HG02571 (cell line): Measurements from ENCODE around the gene WDFY3.
"Not testable (repeated sequence)": the region's sequence is repeated elsewhere in the genome, so short reads cannot be mapped to it uniquely, and the experiment has no call there.

Experiments used
- ATAC-seq: cut with Tn5 transposase; IDR thresholded peaks from one replicate; pipeline ENCODE4 v1.9.1; 2021; ENCODE audit warnings: mild to moderate bottlenecking, moderate library complexity; ENCODE audit not compliant: unreplicated experiment

The WDFY3 gene

DNA sequence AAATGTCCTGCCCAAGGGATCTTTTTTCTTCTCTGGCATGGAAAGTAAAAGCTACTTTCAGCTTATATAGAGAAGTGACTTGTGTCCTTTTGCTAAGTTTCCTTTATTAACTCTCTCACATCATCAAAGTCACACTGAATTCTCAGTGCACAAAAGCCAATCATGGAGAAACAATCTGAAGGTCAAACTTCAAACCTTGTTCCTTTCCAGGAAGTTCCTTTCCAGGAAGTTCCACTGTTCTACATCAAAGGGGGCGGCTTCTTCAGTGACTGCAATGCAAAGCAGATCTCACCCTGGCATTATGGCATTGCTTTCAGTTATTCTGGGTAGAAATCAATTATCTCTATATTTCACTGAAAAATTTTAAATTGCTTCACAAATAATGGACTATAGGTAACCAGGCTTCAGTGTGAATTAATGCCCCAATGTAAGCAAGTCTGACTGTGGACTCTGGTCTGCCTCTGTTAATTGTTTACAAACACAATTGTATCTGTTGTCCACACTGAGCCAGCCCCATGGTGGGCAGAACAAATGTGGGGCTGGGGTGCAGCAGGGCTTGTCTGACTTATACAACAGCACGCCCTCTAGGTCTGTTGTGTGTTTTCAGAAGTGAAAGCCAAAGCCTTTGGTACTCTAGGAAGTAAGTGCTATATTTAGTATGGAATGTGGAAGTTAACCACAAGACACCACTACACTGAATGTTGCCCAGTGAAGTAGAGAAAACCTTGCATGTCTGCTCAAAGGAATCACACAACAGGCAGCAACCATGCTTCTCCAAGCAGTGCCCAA is 284.8 kb downstream of the WDFY3 start:
- ATAC-seq: no peak

DNA sequence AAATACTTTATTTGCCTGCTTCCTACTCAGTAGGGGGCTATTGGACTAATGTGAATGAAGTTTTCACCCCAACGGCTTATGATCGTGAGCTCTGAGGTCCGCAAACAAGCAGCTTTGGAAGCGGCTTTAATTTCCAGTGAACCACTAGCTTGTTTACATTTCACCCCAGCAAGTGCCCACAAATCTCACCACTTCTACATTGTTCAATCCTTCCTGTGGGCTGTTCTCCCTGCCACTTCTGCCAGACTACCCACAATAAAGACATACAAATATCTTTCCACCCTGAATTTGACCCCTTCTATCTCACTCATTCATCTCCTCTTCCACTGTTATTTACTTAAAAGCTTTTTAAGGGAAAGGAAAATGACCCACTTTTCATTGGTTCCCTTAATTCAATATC is 285.5 kb downstream of the WDFY3 start:
- no peak for ATAC-seq

DNA sequence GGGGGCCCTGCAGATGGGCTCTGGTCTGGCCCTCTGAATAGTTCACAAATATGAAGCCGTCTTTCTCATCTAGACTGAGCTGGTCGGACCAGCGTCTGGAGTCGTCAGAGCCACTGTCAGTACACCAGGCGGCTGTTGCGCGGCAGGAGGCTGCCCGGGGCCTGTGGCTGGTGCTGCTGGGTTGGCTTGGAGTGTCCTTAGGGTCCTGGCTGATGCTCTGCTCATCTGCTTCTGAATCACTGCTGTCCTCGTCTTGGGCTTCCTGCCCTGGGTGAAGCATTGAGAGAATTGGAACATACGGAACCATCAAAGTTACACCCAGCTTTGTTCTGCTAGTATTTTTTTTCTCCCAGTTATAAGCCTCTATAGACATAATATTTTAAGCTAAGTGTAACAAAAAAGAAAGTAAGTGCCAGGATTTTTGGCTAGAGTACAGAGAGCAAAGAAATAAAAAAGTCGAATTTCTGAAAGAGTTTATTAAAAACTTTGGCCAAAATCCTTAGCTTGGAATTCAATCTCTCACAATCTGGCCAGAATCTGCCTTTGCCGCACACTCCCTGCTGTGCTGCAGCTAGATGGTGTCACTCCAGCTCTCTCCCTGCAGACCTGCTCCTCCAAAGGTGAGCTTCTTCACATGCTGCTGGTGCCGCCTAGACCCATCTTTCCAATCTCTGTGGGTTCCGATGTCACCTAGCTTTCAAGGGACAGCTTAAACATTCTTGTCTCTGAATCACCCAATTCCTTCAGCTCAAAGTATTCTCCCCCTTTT is 287.3 kb downstream of the WDFY3 start:
- no peak for ATAC-seq

DNA sequence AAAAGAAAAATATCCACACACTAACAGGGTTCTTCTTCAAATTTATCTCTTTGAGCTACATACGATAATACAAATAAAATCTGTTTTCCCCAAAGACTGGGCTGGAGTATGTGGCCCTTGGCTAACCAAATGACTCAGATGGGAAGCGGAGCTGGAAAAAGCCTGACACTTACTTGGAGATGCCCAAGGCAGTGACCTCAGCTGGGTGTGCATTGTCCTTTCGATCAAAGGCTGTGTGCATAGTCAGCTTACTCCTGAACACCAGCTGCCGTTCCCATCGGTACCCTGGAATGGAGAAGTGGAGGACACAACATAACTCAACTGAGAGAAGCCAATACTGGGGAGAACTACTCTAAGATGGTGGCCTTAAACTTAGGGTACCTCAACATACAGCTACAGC is 288.5 kb downstream of the WDFY3 start:
- ATAC-seq: no peak

DNA sequence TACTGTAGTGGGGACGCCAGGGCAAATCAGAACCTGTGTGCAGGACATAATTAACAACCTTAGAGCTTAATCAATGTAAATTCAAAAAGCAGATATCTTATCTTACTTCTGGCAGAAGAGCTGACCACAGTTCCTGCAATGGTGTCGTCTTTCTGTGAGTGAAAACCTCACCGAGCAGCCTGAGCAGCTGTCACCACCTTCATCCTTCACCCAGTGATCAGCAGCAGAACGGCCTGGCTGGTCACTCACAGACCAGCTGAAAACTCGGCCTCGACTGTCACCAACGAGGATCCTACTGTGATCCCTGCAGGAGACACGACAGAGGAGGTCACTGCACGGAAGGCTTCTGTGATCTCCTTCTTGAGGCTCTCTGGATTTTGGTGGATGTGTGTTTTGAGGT is 289.4 kb downstream of the WDFY3 start:
- ATAC-seq: no peak

DNA sequence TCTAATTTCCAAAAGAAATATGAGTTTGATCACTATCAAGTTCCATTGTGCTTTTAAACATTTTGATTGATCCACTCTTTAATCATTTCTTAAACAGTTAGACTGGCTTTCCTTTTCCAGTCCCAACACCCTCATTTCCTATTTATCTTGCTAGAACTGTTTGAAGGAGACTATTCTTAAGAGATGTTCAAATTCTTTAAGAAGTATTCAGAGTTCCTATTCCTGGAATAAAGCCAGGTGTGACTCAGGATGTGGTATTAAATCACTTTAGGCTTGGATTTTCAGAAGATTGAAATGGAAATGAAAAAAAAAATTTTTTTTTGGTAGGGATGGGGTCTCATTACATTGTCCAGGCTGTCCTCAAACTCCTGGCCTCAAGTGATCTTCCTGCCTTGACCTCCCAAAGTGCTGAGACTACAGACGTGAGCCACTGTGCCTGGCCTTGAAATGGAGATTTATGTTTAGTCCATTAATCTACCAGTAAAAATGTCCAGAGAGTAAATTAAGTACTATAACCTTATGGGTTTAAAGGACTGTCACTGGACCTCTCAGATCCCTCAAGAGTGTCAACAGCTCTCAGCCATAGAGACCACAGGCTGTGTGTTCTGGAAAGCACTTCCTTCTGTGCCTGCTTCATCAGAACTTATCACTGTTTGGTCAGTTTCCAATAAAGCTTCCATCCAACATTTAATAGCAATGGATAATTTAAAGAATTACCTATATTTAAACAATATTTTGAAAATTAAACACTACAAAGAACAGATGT is 292.8 kb downstream of the WDFY3 start:
- ATAC-seq: no peak

DNA sequence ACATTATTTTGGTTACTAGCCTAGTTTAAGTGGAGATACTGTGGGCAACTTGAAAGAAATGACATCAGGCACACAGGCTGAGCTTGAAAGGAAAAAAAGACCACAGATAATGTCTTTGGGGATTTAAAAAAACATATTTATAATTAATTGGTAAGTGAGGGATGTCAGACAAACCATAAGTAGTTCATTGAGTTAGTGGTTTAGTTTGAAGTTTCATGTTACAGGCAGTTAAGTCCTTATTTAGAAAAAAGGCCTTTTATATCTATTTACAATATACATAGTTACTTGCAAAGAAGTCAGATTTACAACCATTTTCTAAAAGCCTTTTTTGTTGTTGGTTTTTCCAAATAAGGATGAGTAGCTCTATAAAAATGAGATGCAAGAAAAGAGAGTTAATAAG is 294.3 kb downstream of the WDFY3 start:
- no peak for ATAC-seq

DNA sequence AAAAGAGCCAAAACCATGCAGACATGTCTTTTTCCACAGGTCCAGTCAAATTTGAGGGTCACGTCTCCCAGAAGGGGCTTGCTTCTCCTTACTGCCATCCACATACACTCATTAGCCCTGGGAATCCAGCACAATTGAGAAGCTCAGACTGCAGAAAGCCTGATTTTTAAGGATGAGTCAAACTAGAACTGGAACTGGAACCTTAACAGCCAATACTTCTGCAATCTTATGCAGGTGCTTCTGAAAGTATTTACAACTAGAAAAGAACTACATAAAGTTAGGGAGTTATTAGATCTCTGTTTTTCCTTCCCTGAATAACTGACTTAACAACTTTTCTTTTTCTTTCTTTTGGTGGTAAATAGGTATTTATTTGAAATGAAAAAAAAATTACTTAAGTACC is 297.3 kb downstream of the WDFY3 start:
- no peak for ATAC-seq

DNA sequence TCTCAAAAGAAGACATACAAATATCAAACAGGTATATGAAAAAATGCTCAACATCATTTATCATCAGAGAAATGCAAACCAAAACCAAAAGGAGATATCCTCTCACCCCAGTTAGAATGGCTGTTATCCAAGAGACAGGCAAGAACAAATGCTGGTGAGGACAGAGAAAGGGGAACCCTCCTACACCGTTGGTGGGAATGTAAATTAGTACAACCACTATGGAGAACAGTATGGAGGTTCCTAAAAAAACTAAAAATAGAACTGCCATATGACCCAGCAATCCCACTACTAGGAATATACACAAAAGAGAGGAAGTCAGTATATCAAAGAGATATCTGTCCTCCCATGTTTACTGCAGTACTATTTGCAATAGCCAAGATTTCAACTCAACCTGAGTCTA is 300.1 kb downstream of the WDFY3 start:
- no peak for ATAC-seq

DNA sequence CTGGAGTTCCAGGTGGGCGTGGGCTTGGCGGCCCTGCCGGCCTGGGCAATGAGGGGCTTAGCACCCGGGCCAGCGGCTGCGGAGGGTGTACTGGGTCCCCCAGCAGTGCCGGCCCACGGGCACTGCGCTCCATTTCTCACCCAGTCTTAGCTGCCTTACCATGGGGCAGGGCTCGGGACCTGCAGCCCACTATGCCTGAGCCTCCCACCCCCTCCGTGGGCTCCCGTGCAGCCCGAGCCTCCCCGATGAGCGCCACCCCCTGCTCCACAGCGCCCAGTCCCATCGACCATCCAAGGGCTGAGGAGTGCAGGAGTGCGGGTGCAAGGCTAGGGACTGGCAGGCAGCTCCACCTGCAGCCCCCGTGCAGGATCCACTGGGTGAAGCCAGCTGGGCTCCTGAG is 301.7 kb downstream of the WDFY3 start:
- not testable (repeated sequence) for ATAC-seq

DNA sequence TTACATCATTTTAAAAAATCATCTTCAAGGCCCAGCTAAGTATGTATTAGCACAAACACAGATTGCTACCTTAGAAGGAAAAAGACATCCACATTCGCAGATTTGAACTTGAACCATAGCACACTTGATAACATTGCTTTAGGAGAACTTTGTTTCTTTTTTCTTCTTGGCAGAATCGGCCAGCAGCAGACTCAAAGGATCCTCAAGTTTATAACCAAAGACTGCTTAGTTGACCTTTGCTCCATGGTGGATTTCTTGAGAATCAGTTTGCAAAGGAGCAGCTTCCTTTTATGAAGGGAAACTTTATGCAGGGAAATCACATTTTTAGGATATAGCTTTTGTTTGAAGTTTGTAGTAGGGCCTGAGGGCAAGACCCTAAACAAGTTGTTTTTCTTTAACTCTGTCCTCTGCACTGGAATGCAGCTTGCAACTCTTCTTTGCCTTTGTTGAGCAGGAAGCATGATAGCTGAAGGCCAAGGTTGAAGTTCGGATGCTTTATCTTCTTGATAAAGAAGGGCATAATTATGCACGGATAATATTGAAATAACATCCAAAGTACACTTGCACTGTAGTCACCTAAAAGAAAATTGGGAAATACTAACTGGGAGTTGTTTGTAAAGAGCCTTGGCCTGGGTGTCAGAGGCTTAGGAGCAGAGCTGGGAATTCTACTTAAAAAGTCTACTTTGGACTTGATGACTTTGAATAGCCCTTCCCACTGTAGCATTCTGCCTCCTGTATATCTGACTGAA is 305.1 kb downstream of the WDFY3 start:
- ATAC-seq: no peak

DNA sequence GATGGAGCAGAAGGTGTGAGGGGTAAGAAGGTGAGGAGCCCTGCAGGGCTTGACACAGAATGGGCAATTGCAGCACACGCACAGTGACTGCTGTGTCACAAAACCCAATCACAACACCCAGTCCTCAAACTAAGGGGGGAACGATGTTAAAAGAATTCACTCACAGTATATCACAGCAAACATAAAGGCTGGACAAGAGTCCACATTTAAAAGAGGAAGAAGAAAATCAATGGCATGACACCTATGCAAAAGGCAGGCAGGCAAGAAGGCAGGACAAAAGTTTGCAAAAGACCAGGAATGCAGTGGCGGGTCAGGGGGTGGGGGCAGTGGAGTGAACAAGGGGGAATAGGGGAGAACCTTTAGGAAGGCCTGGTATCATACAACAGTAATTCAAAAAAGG is 305.9 kb downstream of the WDFY3 start:
- no peak for ATAC-seq

DNA sequence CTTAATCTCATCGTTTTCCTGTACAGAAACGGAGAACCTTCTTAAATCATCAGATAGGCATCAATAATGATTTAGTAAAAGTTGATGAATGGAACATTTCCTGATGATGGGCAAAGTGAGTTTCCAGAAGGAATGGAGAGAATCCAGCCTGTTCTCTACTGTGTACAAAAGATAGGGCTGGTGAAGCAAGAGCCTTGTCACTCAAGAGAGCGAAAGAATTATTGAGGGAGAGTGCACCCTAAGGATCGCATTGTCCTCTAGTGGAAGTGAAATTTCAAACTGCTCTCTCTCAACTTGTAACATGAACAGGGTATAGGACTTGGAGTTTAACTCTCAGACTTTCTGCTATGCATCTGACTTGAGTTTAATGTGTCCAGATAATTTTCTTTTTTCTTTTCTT is 314.0 kb downstream of the WDFY3 start:
- no peak for ATAC-seq

DNA sequence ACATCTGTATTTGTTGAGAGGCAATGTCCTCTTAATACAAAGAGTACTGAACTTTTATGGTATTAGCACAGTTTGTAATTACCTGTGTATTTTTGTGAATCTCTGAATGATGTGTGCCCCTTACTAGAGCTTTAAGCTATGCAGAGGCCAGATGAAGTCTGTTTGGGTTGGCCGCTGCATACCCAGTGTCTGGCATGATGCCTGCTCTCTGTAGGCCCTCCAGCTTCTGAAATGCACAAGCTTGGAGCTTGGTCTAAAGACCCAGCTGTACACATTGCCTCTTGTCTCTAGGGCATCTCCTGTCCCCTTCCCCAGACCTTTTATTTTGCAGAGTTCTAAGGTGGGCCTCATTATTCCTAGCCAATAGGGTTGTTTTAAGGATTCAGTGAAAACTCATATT is 315.0 kb downstream of the WDFY3 start:
- no peak for ATAC-seq

DNA sequence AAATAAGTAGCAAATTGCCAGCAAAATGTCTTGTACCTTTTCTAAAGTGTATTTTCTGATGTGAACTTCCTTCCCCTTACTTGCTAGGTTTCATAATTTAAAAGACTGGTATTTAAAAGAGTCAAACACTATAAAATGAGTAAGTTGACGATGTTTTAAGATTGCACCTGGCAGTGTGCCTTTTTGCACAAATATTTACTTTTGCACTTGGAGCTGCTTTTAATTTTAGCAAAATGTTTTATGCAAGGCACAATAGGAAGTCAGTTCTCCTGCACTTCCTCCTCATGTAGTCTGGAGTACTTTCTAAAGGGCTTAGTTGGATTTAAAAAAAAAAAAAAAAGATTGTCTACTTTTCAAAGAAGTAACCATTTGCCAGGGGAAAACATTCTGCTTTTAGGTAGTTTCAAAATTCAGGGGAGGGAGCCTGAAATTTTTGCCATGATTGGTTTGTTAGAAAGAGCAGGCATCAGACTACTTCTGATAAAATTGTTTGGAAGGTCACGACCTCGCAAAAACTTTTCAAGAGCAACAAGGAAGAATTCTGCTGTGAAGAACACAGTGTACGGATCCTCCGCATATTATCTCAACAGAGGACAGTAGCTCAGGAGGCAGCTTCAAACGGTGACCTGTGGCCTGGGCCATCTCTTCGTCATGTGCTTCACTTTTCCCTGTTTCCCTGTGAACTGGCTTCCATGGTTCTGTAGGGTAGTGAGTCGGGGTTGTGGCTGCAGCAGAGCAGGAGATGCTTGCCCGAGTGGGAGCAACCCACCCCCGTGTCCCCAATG is 317.4 kb downstream of the WDFY3 start:
- ATAC-seq: no peak

DNA sequence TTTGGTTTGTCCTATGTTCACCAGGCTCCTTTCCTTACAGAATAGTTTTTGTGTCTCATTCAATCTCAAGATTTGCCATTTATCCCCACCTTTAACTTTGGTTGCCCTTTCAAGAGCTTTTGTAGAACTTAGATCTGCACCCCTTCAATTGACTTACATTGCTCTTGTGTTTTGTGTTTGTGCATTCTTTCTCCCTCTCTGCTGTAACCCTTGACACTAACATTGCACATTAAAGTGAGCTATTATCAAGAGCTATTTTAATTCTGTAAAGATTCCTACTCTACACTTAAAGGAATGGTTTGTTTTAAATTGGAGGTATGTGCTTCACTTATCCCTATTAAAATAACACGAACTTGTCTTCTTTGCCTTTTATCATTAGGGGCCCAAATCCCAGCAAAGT is 318.3 kb downstream of the WDFY3 start:
- ATAC-seq: no peak

DNA sequence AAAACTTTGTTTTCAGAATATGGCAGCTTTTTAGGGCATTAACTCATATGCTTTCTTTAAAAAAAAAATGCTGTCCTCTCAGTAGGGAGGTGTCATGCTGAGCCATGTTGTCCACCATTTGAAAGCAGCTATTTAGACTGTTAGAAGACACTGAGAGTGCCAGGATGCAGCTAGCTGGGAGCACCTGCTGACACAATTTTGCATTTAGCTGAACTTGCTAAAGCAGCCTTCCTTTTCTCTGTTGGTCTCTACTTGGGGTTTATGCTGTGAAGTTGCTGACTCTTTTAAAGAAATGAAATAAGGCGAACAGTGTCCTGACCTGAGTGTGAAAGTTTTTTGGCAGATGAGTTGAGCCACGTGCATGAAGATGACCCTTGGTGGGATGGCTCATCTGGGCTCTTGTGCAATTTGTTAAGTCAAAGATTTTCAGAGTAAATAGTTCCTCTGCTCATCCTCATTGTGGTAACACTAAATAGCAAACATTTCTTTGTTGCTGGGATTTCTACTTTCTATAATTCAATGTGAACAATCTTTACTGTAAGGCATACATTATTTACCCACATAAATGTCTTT is 319.1 kb downstream of the WDFY3 start:
- ATAC-seq: no peak

DNA sequence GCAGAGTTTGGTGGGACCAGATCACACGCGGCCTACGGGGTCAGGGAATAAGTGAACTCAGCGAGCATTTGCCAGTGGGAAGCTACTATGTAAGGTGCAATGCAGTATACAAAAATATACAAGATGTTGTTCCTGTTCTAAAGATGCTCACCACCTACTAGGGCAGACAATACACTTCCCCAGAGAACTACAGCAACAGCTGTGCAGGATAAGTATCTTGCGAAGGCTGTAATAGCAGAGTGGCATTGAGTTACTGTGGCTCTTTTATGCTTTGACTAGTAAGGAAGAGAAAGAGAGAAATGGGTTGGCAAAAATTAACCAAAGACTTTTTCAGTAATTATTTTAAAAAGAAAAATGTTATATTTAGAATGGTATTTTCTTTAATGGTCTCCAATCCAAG is 322.4 kb downstream of the WDFY3 start:
- ATAC-seq: no peak

DNA sequence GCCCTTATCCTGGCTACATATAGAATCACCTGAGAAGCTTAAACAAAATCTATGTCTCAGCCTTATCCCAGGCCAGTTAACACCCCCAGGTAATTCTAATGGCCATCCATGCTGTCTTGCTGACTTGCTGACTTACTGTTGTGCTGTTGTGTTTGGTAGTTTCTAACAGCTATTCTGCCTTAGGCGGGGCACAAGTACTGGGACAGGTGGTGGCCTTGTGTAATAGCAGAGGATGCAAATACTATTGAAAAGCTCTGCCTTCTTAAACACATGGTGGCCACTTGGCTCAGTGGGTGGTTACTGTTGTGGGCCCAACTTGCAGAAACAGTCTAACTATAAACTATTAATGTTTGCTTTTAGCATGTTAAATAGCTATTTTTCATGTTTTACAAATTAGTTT is 327.3 kb downstream of the WDFY3 start:
- no peak for ATAC-seq

DNA sequence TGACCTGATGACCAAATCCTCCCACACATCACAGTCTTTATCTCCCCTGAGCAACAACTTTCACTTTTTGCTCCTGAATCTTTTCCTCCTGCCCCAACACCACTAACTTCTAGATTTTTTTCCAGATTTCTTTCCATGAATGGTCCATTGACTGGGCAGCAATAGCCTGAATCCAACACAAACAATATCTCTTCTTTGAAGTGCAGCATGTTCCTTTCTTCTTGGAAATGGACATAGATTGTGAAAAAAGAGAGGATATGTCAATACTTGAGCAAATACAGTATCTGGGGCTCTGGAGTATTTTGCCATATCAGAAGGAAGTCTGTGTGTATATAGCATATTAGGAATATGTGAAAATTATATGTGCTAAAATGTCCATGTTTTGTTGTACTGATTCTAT is 328.4 kb downstream of the WDFY3 start:
- ATAC-seq: no peak
